ENCODE results near the gene EXT2. TPM values are rescaled to one million over a fixed set of nuclear protein-coding genes. Genes with fewer than 3 reads are reported as not detected.

The EXT2 gene
- total and polyA plus RNA-seq, 7 donors = 11.0 to 23.5 (median 21.4) TPM

- intact Hi-C loops (cut with DNase I) = no loop called here
- Histone ChIP-seq H3K9me3 (no peaks in the 10 kb centered on the region), H3K27me3 (ENCODE audit: insufficient read depth in 3 of 3, low read length in 2 of 3) (no peaks in the 10 kb centered on the region), H3K4me3 (no peak overlapping the region), H3K36me3 (ENCODE audit: insufficient read depth in 1 of 2, low read depth in 1 of 2) (no peaks in the 10 kb centered on the region), H3K27ac (no peak overlapping the region), H3K4me1 (peaks cover 28% of the 10 kb centered on the region)
- WGBS, 3 donors = 91 to 92% (median 91%) methylated on average over 2 of the region's 2 CpGs
- no peak for DNase-seq
- no peak for ATAC-seq
- TF ChIP-seq, protein P1, sequence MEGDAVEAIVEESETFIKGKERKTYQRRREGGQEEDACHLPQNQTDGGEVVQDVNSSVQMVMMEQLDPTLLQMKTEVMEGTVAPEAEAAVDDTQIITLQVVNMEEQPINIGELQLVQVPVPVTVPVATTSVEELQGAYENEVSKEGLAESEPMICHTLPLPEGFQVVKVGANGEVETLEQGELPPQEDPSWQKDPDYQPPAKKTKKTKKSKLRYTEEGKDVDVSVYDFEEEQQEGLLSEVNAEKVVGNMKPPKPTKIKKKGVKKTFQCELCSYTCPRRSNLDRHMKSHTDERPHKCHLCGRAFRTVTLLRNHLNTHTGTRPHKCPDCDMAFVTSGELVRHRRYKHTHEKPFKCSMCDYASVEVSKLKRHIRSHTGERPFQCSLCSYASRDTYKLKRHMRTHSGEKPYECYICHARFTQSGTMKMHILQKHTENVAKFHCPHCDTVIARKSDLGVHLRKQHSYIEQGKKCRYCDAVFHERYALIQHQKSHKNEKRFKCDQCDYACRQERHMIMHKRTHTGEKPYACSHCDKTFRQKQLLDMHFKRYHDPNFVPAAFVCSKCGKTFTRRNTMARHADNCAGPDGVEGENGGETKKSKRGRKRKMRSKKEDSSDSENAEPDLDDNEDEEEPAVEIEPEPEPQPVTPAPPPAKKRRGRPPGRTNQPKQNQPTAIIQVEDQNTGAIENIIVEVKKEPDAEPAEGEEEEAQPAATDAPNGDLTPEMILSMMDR (IDR thresholded peaks at IDR 0.05) = no peak
Observed at GRCh38 chr11:44180107-44180506, 84.6 kb downstream of the EXT2 start.

DNA sequence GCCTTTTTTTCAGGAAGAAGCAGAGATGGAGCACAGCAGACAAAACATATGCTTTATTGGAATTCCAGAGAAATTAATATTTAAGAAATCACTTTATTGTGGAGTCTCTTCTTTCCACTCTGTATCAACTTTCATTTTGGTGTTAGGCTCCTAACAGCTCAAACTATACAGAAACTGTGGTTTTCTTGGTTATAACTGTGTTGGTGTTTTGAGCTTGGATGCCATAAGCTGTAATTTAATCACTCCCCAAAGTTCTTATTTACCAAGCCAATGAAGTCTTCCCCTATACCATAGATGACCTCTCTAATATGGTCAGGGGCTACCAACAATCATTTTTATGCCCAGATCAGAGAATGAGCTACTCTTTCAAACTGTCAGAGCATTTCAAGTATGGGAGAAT, 90.0 kb downstream of the EXT2 start:
- Histone ChIP-seq H3K4me3 (no peak overlapping the region), H3K27me3 (ENCODE audit: insufficient read depth in 3 of 3, low read length in 2 of 3) (no peaks in the 10 kb centered on the region), H3K4me1 (no peaks in the 10 kb centered on the region), H3K36me3 (ENCODE audit: insufficient read depth in 1 of 2, low read depth in 1 of 2) (no peaks in the 10 kb centered on the region), H3K27ac (no peak overlapping the region), H3K9me3 (peaks cover 18% of the 10 kb centered on the region)
- DNase-seq = no peak
- intact Hi-C loops (cut with DNase I) = no loop called here
- no peak for ATAC-seq
- TF ChIP-seq, protein P1 (IDR thresholded peaks at IDR 0.05) = no peak

- Histone ChIP-seq H3K27me3 (ENCODE audit: insufficient read depth in 3 of 3, low read length in 2 of 3) (no peaks in the 10 kb centered on the region), H3K27ac (no peak overlapping the region), H3K4me1 (no peaks in the 10 kb centered on the region), H3K4me3 (no peak overlapping the region), H3K36me3 (ENCODE audit: insufficient read depth in 1 of 2, low read depth in 1 of 2) (no peaks in the 10 kb centered on the region), H3K9me3 (peaks cover 18% of the 10 kb centered on the region)
- intact Hi-C loops (cut with DNase I) = no loop called here
- no peak for ATAC-seq
- TF ChIP-seq, protein P1 (IDR thresholded peaks at IDR 0.05) = no peak
- WGBS, 3 donors = 92 to 98% (median 94%) methylated on average over 2 of the region's 2 CpGs
- no peak for DNase-seq
Observed at GRCh38 chr11:44186321-44186930, 90.9 kb downstream of the EXT2 start.

- Histone ChIP-seq H3K9me3 (peaks cover 18% of the 10 kb centered on the region), H3K36me3 (ENCODE audit: insufficient read depth in 1 of 2, low read depth in 1 of 2) (no peaks in the 10 kb centered on the region), H3K27me3 (ENCODE audit: insufficient read depth in 3 of 3, low read length in 2 of 3) (no peaks in the 10 kb centered on the region), H3K27ac (no peak overlapping the region), H3K4me3 (no peak overlapping the region), H3K4me1 (no peaks in the 10 kb centered on the region)
- intact Hi-C loops (cut with DNase I) = no loop called here
- TF ChIP-seq, protein P1 (IDR thresholded peaks at IDR 0.05) = no peak
- WGBS, 3 donors = 97 to 98% (median 98%) methylated on average over 3 of the region's 3 CpGs
- no peak for DNase-seq
- ATAC-seq = no peak
Observed at GRCh38 chr11:44188643-44189042, 93.2 kb downstream of the EXT2 start.

All from psoas muscle (tissue), 8 donors.